K562 (cell line): ENCODE data around the gene SLC16A5. TPM values are rescaled to one million over a fixed set of nuclear protein-coding genes. Genes with fewer than 3 reads are reported as not detected.

Experiments
- E2F1 ChIP-seq: sonication (generic); formaldehyde crosslinking; IDR thresholded peaks from 2 replicates; pipeline ENCODE4 v1.8.1; 2023; ENCODE audit warnings: mild to moderate bottlenecking, missing genetic modification reagents, moderate library complexity
- SFPQ ChIP-seq: fragments of 200-400 bp; formaldehyde crosslinking; IDR thresholded peaks from 2 replicates; pipeline ENCODE4 v1.6.1; 2017; ENCODE audit warnings: mild to moderate bottlenecking, low read depth, low read length, moderate library complexity
- XRCC3 ChIP-seq: fragments of 450-650 bp; IDR thresholded peaks from 2 replicates; pipeline ENCODE4 v1.6.1; 2017; ENCODE audit warnings: mild to moderate bottlenecking, moderate library complexity
- polyA plus RNA-seq, 8 experiments: library from polyadenylated mRNA; depleted of rRNA in 4 of 8; stranded (reverse) in 5 of 8; unstranded in 3 of 8; fragments of >200 nt; fragmentation: Nextera tagmentation in 2 of 8; fragmentation: Illumina TruSeq in 1 of 8; extraction: Ambion mirVana in 2 of 8; extraction: Trizol in 1 of 8; gene quantifications; 2 replicates each; pipeline versions ENCODE4 v1.2.1 to v1.2.3, GENCODE V29; 2011 to 2014; ENCODE audit warnings: inconsistent platforms in 1 of 8, missing spikeins in 1 of 8
- total RNA-seq, 7 experiments: library from RNA; depleted of rRNA in 6 of 7; stranded (reverse); fragments of >200 nt in 6 of 7; fragmentation: Illumina TruSeq in 2 of 7; extraction: Trizol in 2 of 7; gene quantifications; 2 replicates each; pipeline versions ENCODE4 v1.2.1 to v1.2.3, GENCODE V29; 2011 to 2021; ENCODE audit warnings: low replicate concordance in 1 of 7

SLC16A5 gene
- total and polyA plus RNA-seq, 9 of the 15 experiments (the other 6 are each of a cell fraction or from before 2014, with no cell fraction given) = 0.06 to 2.6 (median 0.91) TPM

GRCh38 chr17:75046407-75047289, 41.1 kb upstream of the SLC16A5 start, which contains the start of the genes ATP5PD and KCTD2 (continued):
- TF ChIP-seq SFPQ (no peak), E2F1 (CRISPR knock-in tag) (peak; percentile 69), XRCC3 (no peak)
